ENCODE measurements around the gene SLC33A1.

- TF ChIP-seq CTCF (conservative IDR thresholded peaks at IDR 0.05 in 1 of 2, IDR thresholded peaks at IDR 0.05 in 1 of 2; ENCODE audit: extremely low read depth in 1 of 2, insufficient read depth in 1 of 2, low read depth in 1 of 2, low read length in 2 of 2) (no peak), EZH2 (IDR thresholded peaks at IDR 0.05; ENCODE audit: borderline replicate concordance, low read length) (no peak)
Observed at GRCh38 chr3:155772801-155773200, 81.4 kb downstream of the SLC33A1 start.
